ENCODE measurements around the gene SLCO2B1.

SLCO2B1 gene

DNA sequence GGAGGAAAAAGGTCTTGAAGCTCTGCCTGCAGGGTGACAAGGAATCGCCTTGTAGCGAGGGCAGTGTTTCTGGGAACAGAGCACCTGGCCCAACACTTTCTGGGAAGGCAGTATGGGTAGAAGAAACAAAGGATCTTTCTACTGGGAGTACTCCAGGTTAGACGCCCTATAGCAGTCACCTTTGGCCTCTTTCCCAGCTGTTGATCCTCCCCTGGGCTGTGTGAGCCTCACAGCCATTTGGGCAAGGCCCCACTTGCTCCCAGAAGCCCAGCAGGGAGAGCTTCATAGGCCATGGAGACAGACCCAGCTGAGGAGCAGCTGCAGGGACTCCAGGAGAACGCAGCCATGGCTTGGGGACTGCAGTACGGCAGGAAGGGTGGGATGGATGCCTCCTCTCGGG lies 1.2 kb downstream of the SLCO2B1 start:
- TF ChIP-seq TARDBP (IDR thresholded peaks at IDR 0.05) (no peak), SUZ12 (IDR thresholded peaks at IDR 0.05) (no peak), SP1 (IDR thresholded peaks at IDR 0.05) (no peak), BHLHE40 (IDR thresholded peaks at IDR 0.05; ENCODE audit: borderline replicate concordance) (no peak)
- no peak for DNase-seq (ENCODE audit: extremely low spot score)
- ChIA-PET POLR2A (no interaction called here), CTCF (interaction anchor here (0.9 kb wide), 1 partner anchor 53 kb away, joined by 4 read pairs; no protein-coding TSS in a partner anchor)

DNA sequence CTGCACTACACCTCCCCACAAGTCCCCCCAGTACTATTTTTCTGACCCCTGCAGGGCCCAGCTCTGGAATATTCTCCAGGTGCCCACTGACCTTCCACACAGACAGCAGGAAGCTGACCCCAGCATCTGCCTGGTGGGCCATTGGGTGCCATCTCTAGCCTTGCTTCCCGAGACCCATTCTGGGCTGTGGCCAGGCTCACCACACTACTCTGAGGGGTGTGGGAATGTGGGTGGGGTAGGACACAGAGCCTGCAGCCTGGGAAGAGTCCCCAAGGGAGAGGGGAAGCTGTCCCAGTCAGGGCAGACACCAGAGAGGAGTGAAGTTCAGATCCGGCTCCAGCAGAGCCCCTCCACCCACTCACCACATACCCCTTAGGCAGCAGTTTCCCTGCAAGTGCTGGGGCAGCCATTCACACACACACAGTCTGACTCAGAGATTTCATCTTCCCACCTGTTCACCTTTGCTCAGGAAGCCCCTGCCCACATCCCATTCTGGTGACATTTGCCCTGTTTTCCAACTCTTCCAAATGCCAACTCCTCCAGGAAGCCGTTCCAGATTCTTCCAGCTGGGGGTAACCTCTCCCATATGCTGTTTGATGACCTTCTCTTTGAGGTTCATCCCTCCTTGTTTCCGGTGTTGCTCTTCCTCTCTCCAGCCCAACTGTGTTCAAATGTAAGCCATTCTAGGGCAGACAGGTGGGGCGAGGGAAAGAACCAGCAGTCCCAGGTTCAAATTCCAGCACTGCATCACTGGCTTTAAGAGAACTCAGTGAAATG lies 1.9 kb downstream of the SLCO2B1 start:
- POLR2A ChIA-PET, result no interaction called here
- TF ChIP-seq CTBP1 (IDR thresholded peaks at IDR 0.05; ENCODE audit: borderline replicate concordance) (no peak), FOXM1 (IDR thresholded peaks at IDR 0.05; ENCODE audit: borderline replicate concordance) (no peak), BHLHE40 (IDR thresholded peaks at IDR 0.05; ENCODE audit: borderline replicate concordance) (no peak), ZNF384 (IDR thresholded peaks at IDR 0.05) (no peak)
- TF ChIP-seq, protein P1, sequence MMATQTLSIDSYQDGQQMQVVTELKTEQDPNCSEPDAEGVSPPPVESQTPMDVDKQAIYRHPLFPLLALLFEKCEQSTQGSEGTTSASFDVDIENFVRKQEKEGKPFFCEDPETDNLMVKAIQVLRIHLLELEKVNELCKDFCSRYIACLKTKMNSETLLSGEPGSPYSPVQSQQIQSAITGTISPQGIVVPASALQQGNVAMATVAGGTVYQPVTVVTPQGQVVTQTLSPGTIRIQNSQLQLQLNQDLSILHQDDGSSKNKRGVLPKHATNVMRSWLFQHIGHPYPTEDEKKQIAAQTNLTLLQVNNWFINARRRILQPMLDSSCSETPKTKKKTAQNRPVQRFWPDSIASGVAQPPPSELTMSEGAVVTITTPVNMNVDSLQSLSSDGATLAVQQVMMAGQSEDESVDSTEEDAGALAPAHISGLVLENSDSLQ (IDR thresholded peaks at IDR 0.05), result no peak
- DNase-seq (ENCODE audit: extremely low spot score), result no peak
- CTCF ChIA-PET, result interaction anchor here (0.9 to 2.7 kb wide), 2 partner anchors 12 to 52 kb away, joined by 4 to 12 read pairs; no protein-coding TSS in a partner anchor

DNA sequence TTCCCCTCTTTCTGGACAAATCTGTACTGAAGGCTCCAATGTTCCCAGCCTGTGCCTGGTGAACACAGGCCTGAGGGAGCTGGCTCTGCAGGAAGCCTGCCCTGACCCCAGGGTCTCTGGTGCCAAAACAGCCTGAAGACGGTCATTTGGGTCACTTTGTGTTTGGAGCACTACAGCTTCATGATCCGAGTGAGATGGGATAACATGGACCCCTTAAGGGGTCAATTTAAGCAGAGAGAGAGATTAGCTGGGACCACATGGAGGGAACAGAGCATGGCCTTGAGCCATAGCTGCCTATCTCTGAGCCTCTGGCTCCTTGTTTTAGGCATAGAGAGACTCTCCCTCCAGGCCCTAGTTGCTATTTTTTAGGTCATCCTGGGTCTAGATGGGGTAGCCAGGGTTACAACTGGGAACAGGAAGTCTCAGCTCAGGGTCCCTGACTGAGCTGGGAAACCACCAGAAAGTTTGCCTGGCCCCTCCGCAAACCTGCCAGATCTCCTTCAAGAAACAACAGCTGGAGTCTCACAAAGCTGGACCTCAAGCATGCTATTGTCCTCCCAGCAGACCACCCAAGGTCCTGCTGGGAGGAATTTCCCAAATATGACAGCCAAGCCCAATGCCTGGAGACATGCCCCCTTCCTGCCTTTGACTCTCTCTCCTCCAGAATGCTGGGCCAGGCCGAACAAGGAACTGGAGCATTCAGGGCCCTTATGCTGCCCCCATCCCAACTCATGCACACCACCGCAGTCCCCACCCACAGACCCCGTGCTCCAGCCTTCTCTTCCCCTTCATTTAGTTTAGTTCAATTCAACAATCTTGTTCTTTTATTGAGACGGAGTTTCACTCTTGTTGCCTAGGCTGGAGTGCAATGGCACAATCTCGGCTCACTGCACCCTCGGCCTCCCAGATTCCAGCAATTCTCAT lies 4.0 kb downstream of the SLCO2B1 start:
- DNase-seq (ENCODE audit: extremely low spot score), result no peak
- CTCF ChIA-PET, result interaction anchor here (2.7 kb wide), 1 partner anchor 14 kb away, joined by 12 read pairs; no protein-coding TSS in a partner anchor
- TF ChIP-seq BHLHE40 (IDR thresholded peaks at IDR 0.05; ENCODE audit: borderline replicate concordance), result no peak
- no peak for TF ChIP-seq ELF4 (IDR thresholded peaks at IDR 0.05)
- no peak for TF ChIP-seq ZNF384 (IDR thresholded peaks at IDR 0.05)
- TF ChIP-seq SP1 (IDR thresholded peaks at IDR 0.05), result no peak
- TF ChIP-seq NFRKB (IDR thresholded peaks at IDR 0.05), result no peak
- TF ChIP-seq, protein P1 (IDR thresholded peaks at IDR 0.05), result no peak
- POLR2A ChIA-PET, result interaction anchor here (1.0 kb wide), 1 partner anchor 86 kb away, joined by 3 read pairs; no protein-coding TSS in a partner anchor

DNA sequence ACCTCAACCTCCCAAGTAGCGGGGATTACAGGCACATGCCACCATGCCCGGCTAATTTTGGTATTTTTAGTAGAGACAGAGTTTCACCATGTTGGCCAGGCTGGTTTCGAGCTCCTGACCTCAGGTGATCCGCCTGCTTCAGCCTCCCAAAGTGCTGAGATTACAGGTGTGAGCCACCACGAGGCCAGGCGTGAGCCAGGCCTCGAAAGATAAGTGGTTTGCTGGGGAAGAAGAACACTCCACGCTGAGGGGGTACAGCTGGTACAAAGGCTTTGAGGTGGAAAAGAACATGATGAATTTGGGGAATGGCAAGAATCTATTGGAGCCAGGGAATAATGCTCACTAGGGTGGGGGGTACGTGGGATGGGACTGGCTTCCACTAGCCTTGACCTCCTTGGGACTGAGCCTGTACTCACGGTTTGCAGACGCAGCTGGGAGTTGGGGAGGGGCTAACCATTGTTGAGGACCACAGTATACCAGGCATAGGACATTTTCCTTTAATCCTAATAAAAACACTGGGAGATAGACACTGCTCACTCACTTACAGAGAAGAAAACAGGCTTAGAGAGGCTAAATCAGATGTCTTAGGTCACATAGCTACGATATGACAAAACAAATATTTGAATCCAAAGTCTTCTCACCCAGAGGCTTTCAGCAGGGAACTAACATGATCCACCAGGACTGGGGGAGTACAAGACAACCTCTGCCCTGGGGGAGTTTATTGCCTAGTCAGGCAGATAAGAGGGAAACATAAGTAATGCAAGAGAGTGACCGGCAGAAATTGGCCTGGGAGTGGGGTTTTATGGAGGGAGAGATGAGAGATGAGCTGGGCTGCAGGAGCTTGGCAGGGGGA lies 4.9 kb downstream of the SLCO2B1 start:
- no peak for DNase-seq (ENCODE audit: extremely low spot score)
- POLR2A ChIA-PET, result no interaction called here
- CTCF ChIA-PET, result interaction anchor here (2.7 kb wide), 1 partner anchor 15 kb away, joined by 12 read pairs; no protein-coding TSS in a partner anchor
- TF ChIP-seq ELF4 (IDR thresholded peaks at IDR 0.05) (no peak), FOXA1 (IDR thresholded peaks at IDR 0.05) (no peak), NFRKB (IDR thresholded peaks at IDR 0.05) (no peak), LEF1 (IDR thresholded peaks at IDR 0.05; ENCODE audit: borderline replicate concordance) (no peak), FOXM1 (IDR thresholded peaks at IDR 0.05; ENCODE audit: borderline replicate concordance) (no peak), ARNT (IDR thresholded peaks at IDR 0.05) (no peak), SUZ12 (IDR thresholded peaks at IDR 0.05) (no peak), SP1 (IDR thresholded peaks at IDR 0.05) (no peak), ZNF384 (IDR thresholded peaks at IDR 0.05) (no peak), CTBP1 (IDR thresholded peaks at IDR 0.05; ENCODE audit: borderline replicate concordance) (no peak), HDGF (IDR thresholded peaks at IDR 0.05; ENCODE audit: borderline replicate concordance) (no peak), FOXK2 (IDR thresholded peaks at IDR 0.05) (no peak), TARDBP (IDR thresholded peaks at IDR 0.05) (no peak), L3MBTL2 (conservative IDR thresholded peaks at IDR 0.05) (no peak), BHLHE40 (IDR thresholded peaks at IDR 0.05; ENCODE audit: borderline replicate concordance) (no peak)
- TF ChIP-seq, protein P1 (IDR thresholded peaks at IDR 0.05), result no peak

DNA sequence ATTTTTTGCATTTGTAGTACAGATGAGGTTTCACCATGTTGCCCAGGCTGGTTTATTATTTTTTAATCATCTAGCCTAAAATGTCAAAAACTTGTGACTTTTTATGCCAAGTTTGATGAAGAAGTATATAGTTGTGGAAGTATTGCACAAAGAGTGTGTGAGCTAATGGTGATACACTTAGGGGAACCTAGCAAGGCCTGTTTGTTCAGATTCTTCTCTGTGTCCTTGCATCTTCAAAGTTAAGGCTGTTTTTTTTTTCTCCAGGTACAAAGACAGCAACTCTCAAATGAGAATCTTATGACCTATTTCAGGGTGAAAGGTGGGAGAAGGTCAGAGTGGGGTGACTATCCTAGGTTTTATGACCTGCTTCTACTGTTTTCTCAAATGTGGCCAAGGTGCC lies 7.3 kb downstream of the SLCO2B1 start:
- ChIA-PET POLR2A (no interaction called here), CTCF (interaction anchor here (0.8 to 2.2 kb wide), 2 partner anchors 18 to 47 kb away, joined by 3 to 7 read pairs; no protein-coding TSS in a partner anchor)
- TF ChIP-seq CTBP1 (IDR thresholded peaks at IDR 0.05; ENCODE audit: borderline replicate concordance) (no peak), BHLHE40 (IDR thresholded peaks at IDR 0.05; ENCODE audit: borderline replicate concordance) (no peak), ZNF384 (IDR thresholded peaks at IDR 0.05) (no peak), ARNT (IDR thresholded peaks at IDR 0.05) (no peak), SUZ12 (IDR thresholded peaks at IDR 0.05) (no peak), FOXM1 (IDR thresholded peaks at IDR 0.05; ENCODE audit: borderline replicate concordance) (no peak), L3MBTL2 (conservative IDR thresholded peaks at IDR 0.05) (no peak), NFRKB (IDR thresholded peaks at IDR 0.05) (no peak), ELF4 (IDR thresholded peaks at IDR 0.05) (no peak), TARDBP (IDR thresholded peaks at IDR 0.05) (no peak), FOXK2 (IDR thresholded peaks at IDR 0.05) (no peak), LEF1 (IDR thresholded peaks at IDR 0.05; ENCODE audit: borderline replicate concordance) (no peak), HDGF (IDR thresholded peaks at IDR 0.05; ENCODE audit: borderline replicate concordance) (no peak)
- TF ChIP-seq, protein P1 (IDR thresholded peaks at IDR 0.05), result no peak
- no peak for DNase-seq (ENCODE audit: extremely low spot score)
